Glutamatergic neuron (in vitro differentiated cells): ENCODE results near the gene LCE2A. TPM values are rescaled to one million over a fixed set of nuclear protein-coding genes. Genes with fewer than 3 reads are reported as not detected.

Source experiments
- DNase-seq: peaks from one replicate; pipeline ENCODE4 v3.0.0; 2022
- H3K27ac Mint-ChIP-seq: one replicate; pipeline ENCODE4 v1.8.0; 2020; ENCODE audit warnings: mild to moderate bottlenecking, mixed read lengths, inconsistent platforms; ENCODE audit not compliant: unreplicated experiment
- H3K27me3 Mint-ChIP-seq: one replicate; pipeline ENCODE4 v1.8.0; 2020; ENCODE audit warnings: mild to moderate bottlenecking, moderate library complexity, mixed read lengths, inconsistent platforms; ENCODE audit not compliant: unreplicated experiment
- H3K36me3 Mint-ChIP-seq: one replicate; pipeline ENCODE4 v1.8.0; 2020; ENCODE audit warnings: mild to moderate bottlenecking, mixed read lengths, inconsistent platforms; ENCODE audit not compliant: unreplicated experiment
- H3K4me1 Mint-ChIP-seq: one replicate; pipeline ENCODE4 v1.8.0; 2020; ENCODE audit warnings: mild to moderate bottlenecking, low read depth, mixed read lengths, inconsistent platforms; ENCODE audit not compliant: unreplicated experiment
- H3K4me3 Mint-ChIP-seq: one replicate; pipeline ENCODE4 v1.8.0; 2020; ENCODE audit warnings: mild to moderate bottlenecking, mixed read lengths, inconsistent platforms; ENCODE audit not compliant: unreplicated experiment
- H3K9me3 Mint-ChIP-seq: one replicate; pipeline ENCODE4 v1.8.0; 2020; ENCODE audit warnings: mild to moderate bottlenecking, moderate library complexity, mixed read lengths, inconsistent platforms; ENCODE audit not compliant: unreplicated experiment
- CTCF ChIP-seq: fragments of 200-600 bp; sonication (generic); IDR thresholded peaks from one replicate; pipeline ENCODE4 v1.5.0; 2021; ENCODE audit not compliant: partially characterized antibody, unreplicated experiment
- total RNA-seq: library from RNA; stranded (reverse); fragmentation: NEBNext Ultra II Directional; extraction: Animal tissue kit (Norgen Biotek cat#: 25700); gene quantifications from one replicate; pipeline ENCODE4 v1.2.1, GENCODE V29; 2021; ENCODE audit not compliant: unreplicated experiment

The LCE2A gene
- total RNA-seq, 1 donor from 2014 or later, result not detected

GRCh38 chr1:152718238-152718637, 20.1 kb downstream of the LCE2A start:
- no peak overlapping the region for H3K4me3 Mint-ChIP-seq
- DNase-seq, result no peak
- no peak for TF ChIP-seq CTCF
- H3K36me3 Mint-ChIP-seq, result no peaks in the 10 kb centered on the region
- H3K4me1 Mint-ChIP-seq, result no peaks in the 10 kb centered on the region
- H3K27me3 Mint-ChIP-seq, result peaks cover 5% of the 10 kb centered on the region
- H3K27ac Mint-ChIP-seq, result no peak overlapping the region
- peaks cover 11% of the 10 kb centered on the region for H3K9me3 Mint-ChIP-seq

DNA sequence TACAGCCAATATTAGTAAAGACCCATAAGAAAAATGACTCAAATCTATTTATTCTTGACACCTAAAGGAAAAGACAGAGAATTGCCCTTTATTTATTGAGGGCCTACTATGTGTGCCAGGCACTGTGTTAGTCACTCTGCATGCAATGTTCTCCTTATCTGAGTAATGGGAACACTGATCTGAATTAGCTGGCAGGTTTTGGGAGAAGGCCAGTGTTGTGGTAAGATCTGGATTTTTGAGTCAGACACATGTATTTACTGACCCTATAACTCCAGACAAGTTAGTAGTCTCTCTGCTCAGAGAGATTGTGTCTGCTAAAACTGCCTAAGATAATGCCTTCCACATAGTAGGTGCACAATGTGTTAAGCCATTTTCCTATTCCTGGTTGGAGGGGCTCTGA, 27.1 kb downstream of the LCE2A start:
- Mint-ChIP-seq H3K36me3 (no peaks in the 10 kb centered on the region), H3K4me1 (no peaks in the 10 kb centered on the region), H3K27me3 (no peaks in the 10 kb centered on the region), H3K4me3 (no peak overlapping the region), H3K9me3 (peaks cover 3% of the 10 kb centered on the region), H3K27ac (no peak overlapping the region)
- DNase-seq, result no peak
- no peak for TF ChIP-seq CTCF

GRCh38 chr1:152728986-152729385, 30.8 kb downstream of the LCE2A start:
- H3K9me3 Mint-ChIP-seq, result no peaks in the 10 kb centered on the region
- no peak for DNase-seq
- H3K4me3 Mint-ChIP-seq, result no peak overlapping the region
- H3K27ac Mint-ChIP-seq, result no peak overlapping the region
- H3K4me1 Mint-ChIP-seq, result no peaks in the 10 kb centered on the region
- no peak for TF ChIP-seq CTCF
- no peaks in the 10 kb centered on the region for H3K36me3 Mint-ChIP-seq
- no peaks in the 10 kb centered on the region for H3K27me3 Mint-ChIP-seq

DNA sequence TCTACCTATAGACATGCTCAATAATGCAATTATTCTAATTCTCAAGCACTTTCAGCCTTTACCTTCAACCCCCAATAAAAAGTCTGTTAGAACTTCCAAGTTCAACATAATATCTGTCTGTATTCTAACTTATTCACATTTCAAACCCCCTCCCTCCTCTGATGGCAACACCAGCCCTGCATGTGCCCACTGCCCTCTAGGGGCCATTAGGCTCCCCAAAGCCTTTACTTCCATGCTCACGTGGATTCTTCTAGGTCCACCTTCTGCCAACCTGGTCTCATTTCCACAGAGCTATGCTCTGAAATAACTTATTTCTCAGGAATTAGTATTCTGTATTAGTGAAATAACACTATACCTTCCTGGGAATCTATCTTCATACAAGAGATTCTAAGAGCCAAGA, 37.5 kb downstream of the LCE2A start:
- Mint-ChIP-seq H3K27ac (no peak overlapping the region), H3K27me3 (no peaks in the 10 kb centered on the region), H3K4me1 (no peaks in the 10 kb centered on the region), H3K4me3 (no peak overlapping the region), H3K36me3 (no peaks in the 10 kb centered on the region), H3K9me3 (peaks cover 2% of the 10 kb centered on the region)
- DNase-seq, result no peak
- no peak for TF ChIP-seq CTCF

GRCh38 chr1:152737997-152738396, 39.9 kb downstream of the LCE2A start:
- Mint-ChIP-seq H3K4me1 (no peaks in the 10 kb centered on the region), H3K9me3 (peaks cover 2% of the 10 kb centered on the region), H3K27ac (no peak overlapping the region), H3K27me3 (no peaks in the 10 kb centered on the region), H3K36me3 (no peaks in the 10 kb centered on the region), H3K4me3 (no peak overlapping the region)
- no peak for TF ChIP-seq CTCF
- DNase-seq, result no peak
